HG03460 (cell line): Measurements from ENCODE around the gene CACNA1B.
"Not testable (repeated sequence)": the region's sequence is repeated elsewhere in the genome, so short reads cannot be mapped to it uniquely, and the experiment has no call there.

Source experiments
- ATAC-seq: cut with Tn5 transposase; IDR thresholded peaks from one replicate; pipeline ENCODE4 v1.9.1; 2021; ENCODE audit not compliant: unreplicated experiment

The CACNA1B gene

DNA sequence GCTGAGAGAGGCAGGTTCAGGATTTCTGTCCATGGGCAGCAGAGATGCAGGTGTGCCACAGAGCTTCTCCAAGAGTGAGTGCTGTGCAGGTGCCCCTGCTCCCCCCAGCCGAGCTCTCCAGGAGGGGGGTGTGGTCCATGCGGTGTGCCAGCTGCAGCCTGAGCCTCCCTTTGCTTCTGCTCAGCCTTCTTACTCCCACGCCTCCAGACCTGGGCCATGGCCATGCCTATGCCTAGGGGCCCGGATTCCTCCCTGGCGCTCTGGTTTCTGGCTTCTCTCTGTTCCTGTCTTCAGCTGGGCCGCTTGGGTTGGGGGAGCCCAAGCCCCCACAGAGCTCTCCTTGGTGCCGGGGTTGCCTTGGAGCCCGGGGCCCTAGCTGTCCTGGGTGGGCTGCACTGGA, 133.3 kb downstream of the CACNA1B start:
- no peak for ATAC-seq

GRCh38 chr9:138011951-138012500, 134.4 kb downstream of the CACNA1B start:
- ATAC-seq = no peak

DNA sequence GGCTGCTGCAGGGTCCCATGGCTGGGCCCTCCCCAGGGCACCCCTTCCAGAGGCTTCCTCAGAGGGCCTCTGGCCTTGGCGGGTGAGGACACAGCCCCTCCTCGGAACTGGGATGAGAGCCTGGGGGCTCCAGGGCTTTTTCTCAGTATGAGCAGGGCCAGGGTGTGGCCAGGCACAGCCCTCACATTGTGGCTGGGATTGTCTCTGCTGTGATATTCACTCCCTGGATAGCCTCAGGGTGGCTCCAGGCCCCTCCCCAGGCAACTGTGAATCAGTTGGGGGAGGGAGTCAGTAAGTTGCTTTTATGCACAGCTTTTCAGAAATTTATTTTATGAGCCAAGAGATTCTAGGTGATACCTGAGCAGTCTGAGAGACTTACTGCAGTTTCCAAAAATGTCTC, 135.7 kb downstream of the CACNA1B start:
- no peak for ATAC-seq

GRCh38 chr9:138013836-138014562, 136.4 kb downstream of the CACNA1B start:
- ATAC-seq = no peak

DNA sequence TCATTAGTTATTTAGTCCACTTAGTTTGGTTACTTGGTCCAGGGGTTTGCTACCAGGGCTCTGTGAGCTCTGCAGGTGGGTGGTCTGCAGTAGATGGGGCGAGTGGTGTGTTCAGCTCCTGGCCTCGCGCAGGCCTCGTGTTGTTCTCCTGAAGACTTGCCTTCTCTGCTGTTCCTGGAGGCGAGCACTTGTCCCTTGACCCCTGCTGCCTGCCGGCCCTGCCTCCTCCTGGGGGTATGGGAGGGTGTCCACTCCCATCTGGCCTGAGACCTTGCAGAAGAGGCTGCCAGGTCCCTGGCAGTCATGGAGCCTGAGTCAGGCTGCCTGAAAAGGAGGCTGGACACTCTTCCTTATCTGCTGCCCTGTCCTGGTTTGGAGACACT, 137.0 kb downstream of the CACNA1B start:
- no peak for ATAC-seq

- ATAC-seq = no peak
Measured at GRCh38 chr9:138015021-138015829, 137.6 kb downstream of the CACNA1B start.

DNA sequence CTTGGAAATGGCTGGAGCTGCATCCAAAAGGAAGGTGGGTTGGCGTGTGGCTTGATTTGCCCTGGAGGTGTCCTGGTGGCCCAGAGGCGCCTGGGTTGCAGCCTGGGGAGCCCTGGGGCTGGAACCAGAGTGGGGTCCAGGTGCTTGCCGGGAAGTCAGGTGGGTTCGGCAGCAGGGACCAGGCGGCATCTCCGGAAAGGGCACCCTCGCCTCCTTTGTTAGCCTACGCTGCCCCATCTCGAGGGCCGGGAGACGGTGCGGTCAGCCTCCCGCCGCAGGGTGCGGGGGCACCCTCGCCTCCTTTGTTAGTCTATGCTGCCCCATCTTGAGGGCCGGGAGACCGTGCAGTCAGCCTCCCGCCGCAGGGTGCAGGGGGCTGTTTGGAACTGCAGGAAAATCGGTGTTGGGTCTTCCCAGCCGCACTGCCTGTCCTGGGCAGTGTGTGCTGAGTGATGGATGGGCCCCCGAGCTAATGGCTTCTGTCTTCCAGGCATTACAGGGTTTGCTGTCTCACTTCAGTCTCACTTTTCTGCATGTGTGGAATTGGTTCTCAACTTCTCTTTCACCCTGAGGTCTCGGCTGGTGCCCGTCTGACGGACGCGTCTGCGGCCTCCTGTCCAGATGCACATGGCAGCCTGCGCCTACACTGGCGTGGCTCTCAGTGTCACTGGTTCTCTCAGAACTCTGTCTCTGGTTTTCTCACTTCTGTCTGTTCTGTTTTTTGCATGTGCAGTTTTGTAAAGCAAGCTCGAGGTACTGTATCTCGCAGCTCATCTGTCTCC, 139.0 kb downstream of the CACNA1B start:
- no peak for ATAC-seq

DNA sequence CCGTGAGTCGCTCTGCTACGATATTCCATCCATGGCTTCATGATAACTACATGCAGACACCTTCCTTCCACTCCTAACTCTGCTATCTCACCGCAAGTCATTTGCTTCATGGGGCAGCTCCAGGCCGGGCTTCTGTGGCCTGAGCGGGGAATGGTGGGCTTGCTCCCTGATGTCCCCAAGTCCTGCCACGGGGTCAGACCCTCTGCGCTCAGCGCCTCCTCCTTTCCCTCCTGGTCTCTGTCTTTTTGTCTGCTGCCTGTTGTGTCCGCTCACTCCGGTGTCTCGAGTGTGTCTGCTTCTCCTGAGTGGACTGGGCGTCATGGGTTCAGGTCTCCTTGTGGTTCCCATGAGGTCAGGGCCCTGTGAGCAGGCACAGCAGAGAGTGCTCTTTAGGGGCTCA, 139.6 kb downstream of the CACNA1B start:
- ATAC-seq = no peak

GRCh38 chr9:138019514-138019913, 141.9 kb downstream of the CACNA1B start:
- not testable (repeated sequence) for ATAC-seq

DNA sequence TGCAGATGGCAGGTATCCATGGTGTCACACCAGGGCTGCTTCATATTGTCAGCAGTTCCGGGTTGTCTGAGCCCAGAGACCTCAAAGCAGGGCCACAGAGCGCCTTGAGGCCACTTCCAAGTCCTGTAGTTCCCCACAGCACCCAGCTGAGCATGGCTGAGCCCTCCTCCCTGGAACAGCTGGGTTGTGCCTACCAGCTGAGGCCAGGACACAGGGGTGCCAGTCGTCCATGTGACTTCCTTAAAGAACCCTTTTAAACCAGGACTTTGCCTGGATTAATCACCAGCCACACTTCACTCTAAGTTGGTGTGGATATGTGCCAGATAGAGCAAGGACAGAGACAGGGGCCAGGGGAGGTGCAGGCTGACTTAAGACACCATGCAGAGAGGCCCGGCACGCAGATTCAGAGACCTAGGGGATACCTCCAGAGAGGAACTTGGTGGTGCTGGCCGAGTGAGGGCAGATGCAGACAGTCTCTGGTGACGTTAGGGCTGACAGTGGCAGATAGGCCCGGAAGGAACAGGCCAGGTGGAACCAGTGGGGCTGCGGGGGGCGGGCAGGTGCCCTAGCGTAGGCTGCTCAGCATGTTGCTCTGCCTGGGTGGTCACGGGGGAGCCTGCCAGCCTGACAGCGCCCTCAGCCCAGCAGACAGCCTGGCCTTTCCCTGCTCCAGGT, 142.7 kb downstream of the CACNA1B start:
- ATAC-seq = no peak

GRCh38 chr9:138020795-138021182, 143.2 kb downstream of the CACNA1B start:
- no peak for ATAC-seq

DNA sequence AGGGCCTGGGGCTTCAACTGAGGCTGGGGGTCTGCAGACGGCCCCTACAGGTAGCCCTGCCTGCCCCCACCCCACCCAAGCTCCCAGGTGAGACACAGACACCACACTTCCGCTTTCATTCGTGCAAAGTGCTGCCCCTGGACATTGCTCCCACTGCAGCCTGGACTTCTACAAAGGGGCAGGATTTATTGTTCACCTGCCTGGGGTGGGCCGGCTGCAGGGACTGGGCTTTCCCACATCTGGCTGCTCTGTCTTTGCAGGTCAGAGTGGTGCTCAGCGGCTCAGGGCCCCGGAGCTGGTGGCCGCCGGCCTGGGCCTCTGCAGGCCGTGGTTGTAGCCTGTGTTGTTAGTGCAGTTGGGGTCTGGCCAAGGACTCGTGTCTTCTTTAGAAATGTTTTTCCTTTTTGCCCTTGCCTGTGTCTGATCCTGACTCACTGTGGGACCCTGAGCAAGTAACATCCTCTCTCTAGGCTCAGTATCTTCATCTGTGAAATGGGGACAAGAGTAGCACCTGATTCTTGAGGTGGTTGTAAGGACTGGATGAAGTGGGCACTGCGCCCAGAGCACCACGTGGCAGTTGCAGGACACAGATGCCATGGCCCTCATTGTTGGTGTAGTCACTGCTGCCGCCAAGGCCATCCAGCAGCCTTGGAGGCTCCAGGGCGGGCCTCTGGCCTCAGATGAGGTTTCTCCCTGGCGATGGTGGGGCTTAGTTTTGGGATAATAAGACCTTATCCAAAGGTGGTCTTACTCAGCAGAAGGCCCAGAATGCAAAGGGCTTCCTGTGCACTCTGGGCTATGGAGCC, 143.9 kb downstream of the CACNA1B start:
- no peak for ATAC-seq

GRCh38 chr9:138022121-138022741, 144.6 kb downstream of the CACNA1B start:
- no peak for ATAC-seq

- no peak for ATAC-seq
Measured at GRCh38 chr9:138022756-138023393, 145.3 kb downstream of the CACNA1B start.

DNA sequence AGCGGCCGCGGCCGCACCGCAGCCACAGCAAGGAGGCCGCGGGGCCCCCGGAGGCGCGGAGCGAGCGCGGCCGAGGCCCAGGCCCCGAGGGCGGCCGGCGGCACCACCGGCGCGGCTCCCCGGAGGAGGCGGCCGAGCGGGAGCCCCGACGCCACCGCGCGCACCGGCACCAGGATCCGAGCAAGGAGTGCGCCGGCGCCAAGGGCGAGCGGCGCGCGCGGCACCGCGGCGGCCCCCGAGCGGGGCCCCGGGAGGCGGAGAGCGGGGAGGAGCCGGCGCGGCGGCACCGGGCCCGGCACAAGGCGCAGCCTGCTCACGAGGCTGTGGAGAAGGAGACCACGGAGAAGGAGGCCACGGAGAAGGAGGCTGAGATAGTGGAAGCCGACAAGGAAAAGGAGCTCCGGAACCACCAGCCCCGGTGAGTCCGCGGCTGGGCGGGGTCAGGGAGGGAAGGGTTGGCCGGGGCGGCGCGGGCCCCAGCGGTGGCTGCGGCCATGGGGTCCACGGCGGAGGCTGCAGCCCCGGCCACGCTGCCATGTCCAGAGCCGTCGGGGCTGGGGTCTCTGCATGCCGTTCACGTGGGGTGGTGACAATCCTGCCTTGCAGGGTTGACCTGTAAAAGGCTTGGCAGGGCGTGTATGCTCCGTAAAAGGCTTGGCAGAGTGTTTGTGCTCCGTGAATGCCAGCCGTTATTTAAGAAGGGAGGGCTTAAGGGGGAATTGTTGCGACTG, 146.0 kb downstream of the CACNA1B start:
- ATAC-seq = no peak

DNA sequence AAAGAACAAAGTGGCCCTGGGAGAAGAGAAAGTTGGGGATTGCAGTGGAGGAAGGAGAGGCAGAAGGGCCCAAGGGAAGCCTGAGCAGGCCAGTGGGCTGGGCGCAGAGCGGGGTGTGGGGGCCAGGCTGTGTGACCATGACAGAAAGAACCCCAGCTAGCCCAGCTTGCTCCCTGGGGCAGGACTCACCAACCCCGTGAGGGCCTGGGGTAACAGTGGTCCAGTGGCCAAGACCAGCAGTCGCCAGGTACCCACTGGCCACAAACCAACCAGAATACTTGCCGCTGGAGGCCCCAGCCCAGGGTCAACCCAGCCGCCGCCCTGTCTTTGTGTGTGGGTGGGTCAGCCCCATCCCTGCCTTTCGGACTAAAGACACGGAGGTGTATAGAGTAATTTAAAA, 146.5 kb downstream of the CACNA1B start:
- no peak for ATAC-seq

- ATAC-seq = no peak
Measured at GRCh38 chr9:138024831-138025291, 147.3 kb downstream of the CACNA1B start.

- no peak for ATAC-seq
Measured at GRCh38 chr9:138025417-138025816, 147.8 kb downstream of the CACNA1B start.
